H1 (cell line): Measurements from ENCODE around the gene PEX26. TPM values are rescaled to one million over a fixed set of nuclear protein-coding genes. Genes with fewer than 3 reads are reported as not detected.

Source experiments
- CTCF ChIA-PET: fragments of 300-600 bp; sonication (Branson Sonifier 250); formaldehyde crosslinking; loops from one replicate; lab custom pipeline; 2021; ENCODE audit not compliant: partially characterized antibody; lab: Charles Lee
- POLR2A ChIA-PET: fragments of 300-600 bp; sonication (Branson Sonifier 250); formaldehyde crosslinking; loops from one replicate; lab custom pipeline; 2021; ENCODE audit warnings: inconsistent platforms; ENCODE audit not compliant: partially characterized antibody; lab: Charles Lee
- DNase-seq, 2 experiments: peaks; one replicate each; pipeline versions ENCODE4 v3.0.0 to v3.0.0-alpha.2; 2010 to 2022; ENCODE audit warnings: low spot score in 2 of 2, low read depth in 1 of 2, mixed read lengths in 1 of 2
- FAIRE-seq: peaks from 2 replicates; lab custom pipeline; 2011; peaks lifted over from hg19 to GRCh38; lab: Jason Lieb, UNC
- H2AFZ ChIP-seq: 2 replicates; pipeline ENCODE4 v1.8.1; 2012; ENCODE audit warnings: low read length, inconsistent platforms
- H2AK5ac ChIP-seq: 2 replicates; pipeline ENCODE4 v1.6.1; 2013; ENCODE audit warnings: low read depth, low read length
- H2BK120ac ChIP-seq: replicated peaks from 2 replicates; pipeline ENCODE3; 2013; ENCODE audit warnings: low read depth, low read length, inconsistent platforms
- H2BK12ac ChIP-seq: 2 replicates; pipeline ENCODE4 v1.6.1; 2013; ENCODE audit warnings: low read depth, low read length
- H2BK15ac ChIP-seq: 2 replicates; pipeline ENCODE4 v1.6.1; 2013; ENCODE audit warnings: low read length
- H2BK20ac ChIP-seq: 2 replicates; pipeline ENCODE4 v1.6.1; 2013; ENCODE audit warnings: low read length
- H2BK5ac ChIP-seq: 2 replicates; pipeline ENCODE4 v1.6.1; 2013; ENCODE audit warnings: low read depth, low read length
- H3K14ac ChIP-seq: 2 replicates; pipeline ENCODE4 v1.6.1; 2013; ENCODE audit warnings: inconsistent platforms; ENCODE audit not compliant: insufficient read length
- H3K18ac ChIP-seq: 2 replicates; pipeline ENCODE4 v1.6.1; 2013; ENCODE audit warnings: low read length; ENCODE audit errors: extremely low read depth
- H3K23ac ChIP-seq: 2 replicates; pipeline ENCODE4 v1.6.1; 2013; ENCODE audit warnings: inconsistent platforms; ENCODE audit not compliant: insufficient read length
- H3K23me2 ChIP-seq: 2 replicates; pipeline ENCODE4 v1.6.1; 2013; ENCODE audit warnings: low read depth, low read length
- H3K27ac ChIP-seq: 2 replicates; pipeline ENCODE4 v1.6.1; 2011; ENCODE audit warnings: low read depth, low read length, inconsistent platforms
- H3K27me3 ChIP-seq, 4 experiments: replicated peaks in 1 of 4; 1 replicate in 1 of 4; 2 replicates in 3 of 4; pipeline versions ENCODE4 v1.6.1 to v1.8.1; 2011 to 2013; ENCODE audit warnings: low read length in 3 of 4, mild to moderate bottlenecking in 3 of 4, inconsistent platforms in 2 of 4, mixed read lengths in 2 of 4, moderate library complexity in 1 of 4; ENCODE audit not compliant: control insufficient read depth in 3 of 4, insufficient read depth in 3 of 4; ENCODE audit errors: extremely low read depth in 1 of 4
- H3K36me3 ChIP-seq, 4 experiments: 2 replicates each; pipeline versions ENCODE4 v1.6.1 to v1.8.1; 2011 to 2013; ENCODE audit warnings: mild to moderate bottlenecking in 4 of 4, low read length in 3 of 4, moderate library complexity in 2 of 4, control low read depth in 1 of 4, inconsistent platforms in 1 of 4; ENCODE audit not compliant: insufficient read depth in 4 of 4, control insufficient read depth in 2 of 4
- H3K4ac ChIP-seq: replicated peaks from 2 replicates; pipeline ENCODE3; 2013; ENCODE audit warnings: low read length, low read depth, mixed read lengths, inconsistent platforms; ENCODE audit not compliant: insufficient read length
- H3K4me1 ChIP-seq, 4 experiments: replicated peaks in 1 of 4; 1 replicate in 1 of 4; 2 replicates in 3 of 4; pipeline versions ENCODE4 v1.6.1 to v1.8.1; 2011 to 2013; ENCODE audit warnings: low read length in 3 of 4, inconsistent platforms in 2 of 4, mixed read lengths in 1 of 4; ENCODE audit not compliant: insufficient read depth in 4 of 4, control insufficient read depth in 3 of 4
- H3K4me2 ChIP-seq, 2 experiments: 2 replicates each; pipeline versions ENCODE4 v1.6.1 to v1.8.1; 2011 to 2013; ENCODE audit warnings: low read depth in 2 of 2, low read length in 2 of 2, control low read depth in 1 of 2, inconsistent platforms in 1 of 2, mild to moderate bottlenecking in 1 of 2; ENCODE audit not compliant: insufficient read depth in 1 of 2
- H3K4me3 ChIP-seq, 4 experiments: fragments of 200-600, 300-600 bp in 1 of 4; sonication (generic), shearing (Covaris generic), sonication (Bioruptor Twin) in 1 of 4; 2 replicates each; pipeline versions ENCODE4 v1.5.1 to v1.8.1; 2011 to 2016; ENCODE audit warnings: low read length in 4 of 4, low read depth in 3 of 4, control low read depth in 2 of 4, inconsistent platforms in 2 of 4, mild to moderate bottlenecking in 2 of 4, mixed read lengths in 1 of 4, moderate library complexity in 1 of 4; ENCODE audit not compliant: insufficient read depth in 2 of 4; ENCODE audit errors: extremely low read depth in 1 of 4
- H3K56ac ChIP-seq: replicated peaks from 2 replicates; pipeline ENCODE3; 2013; ENCODE audit warnings: low read depth, mild to moderate bottlenecking, mixed read lengths, low read length, inconsistent platforms; ENCODE audit not compliant: insufficient read length
- H3K79me1 ChIP-seq: 2 replicates; pipeline ENCODE4 v1.6.1; 2013; ENCODE audit warnings: low read depth, low read length, control low read depth
- H3K79me2 ChIP-seq, 2 experiments: 2 replicates each; pipeline versions ENCODE4 v1.6.1 to v1.8.1; 2012 to 2013; ENCODE audit warnings: low read length in 2 of 2, mild to moderate bottlenecking in 2 of 2, inconsistent platforms in 1 of 2; ENCODE audit not compliant: insufficient read depth in 2 of 2, control insufficient read depth in 1 of 2
- H3K9ac ChIP-seq, 4 experiments: replicated peaks in 1 of 4; 1 replicate in 1 of 4; 2 replicates in 3 of 4; pipeline versions ENCODE4 v1.6.1 to v1.8.1; 2011 to 2013; ENCODE audit warnings: low read depth in 3 of 4, low read length in 3 of 4, control low read depth in 2 of 4, mild to moderate bottlenecking in 2 of 4, moderate library complexity in 2 of 4, inconsistent platforms in 1 of 4; ENCODE audit errors: extremely low read depth in 1 of 4
- H3K9me3 ChIP-seq, 2 experiments: 2 replicates each; pipeline versions ENCODE4 v1.6.1 to v1.8.1; 2012 to 2013; ENCODE audit warnings: mild to moderate bottlenecking in 2 of 2, moderate library complexity in 2 of 2, control low read depth in 1 of 2, inconsistent platforms in 1 of 2, low read depth in 1 of 2, low read length in 1 of 2, mixed read lengths in 1 of 2; ENCODE audit not compliant: insufficient read depth in 2 of 2
- H4K20me1 ChIP-seq, 2 experiments: replicated peaks in 1 of 2; 2 replicates each; pipeline versions ENCODE3 to v1.8.1; 2011 to 2013; ENCODE audit warnings: inconsistent platforms in 2 of 2, low read length in 2 of 2, mild to moderate bottlenecking in 1 of 2; ENCODE audit not compliant: insufficient read depth in 2 of 2, control insufficient read depth in 1 of 2
- H4K5ac ChIP-seq: 2 replicates; pipeline ENCODE4 v1.6.1; 2013; ENCODE audit warnings: low read length, low read depth, mixed read lengths, inconsistent platforms; ENCODE audit not compliant: insufficient read length
- H4K8ac ChIP-seq: 2 replicates; pipeline ENCODE4 v1.8.0; 2013; ENCODE audit warnings: mild to moderate bottlenecking, moderate library complexity, low read length, inconsistent platforms; ENCODE audit not compliant: insufficient read depth; ENCODE audit errors: extremely low read depth
- H4K91ac ChIP-seq: replicated peaks from 2 replicates; pipeline ENCODE3; 2013; ENCODE audit warnings: low read length, mixed read lengths, inconsistent platforms; ENCODE audit not compliant: insufficient read length
- CHD1 ChIP-seq: IDR thresholded peaks from 2 replicates; pipeline ENCODE4 v1.6.1; 2012; ENCODE audit warnings: low read depth, low read length, improper control_type of control experiment
- CREB1 ChIP-seq: IDR thresholded peaks from 2 replicates; pipeline ENCODE4 v1.6.1; 2012; ENCODE audit warnings: inconsistent platforms
- RAD21 ChIP-seq, 2 experiments: IDR thresholded peaks in 1 of 2; conservative IDR thresholded peaks in 1 of 2; 2 replicates each; pipeline ENCODE4 v1.6.1; 2011; ENCODE audit warnings: low read depth in 2 of 2, low read length in 2 of 2, improper control_type of control experiment in 1 of 2, inconsistent platforms in 1 of 2, mild to moderate bottlenecking in 1 of 2, moderate library complexity in 1 of 2
- SIRT6 ChIP-seq: IDR thresholded peaks from one replicate; pipeline ENCODE4 v1.7.1; 2012; ENCODE audit warnings: low read length, inconsistent platforms
- SP1 ChIP-seq: IDR thresholded peaks from 2 replicates; pipeline ENCODE4 v1.6.1; 2011; ENCODE audit warnings: low read depth, low read length
- TBP ChIP-seq: IDR thresholded peaks from 2 replicates; pipeline ENCODE4 v1.6.1; 2011; ENCODE audit warnings: low read depth, low read length, improper control_type of control experiment
- WGBS, 2 experiments: shearing (Covaris generic) in 1 of 2; methylation state at CpG; one replicate each; pipeline versions ENCODE4 v1.1.6 to v1.1.7; 2013 to 2015; ENCODE audit warnings: low lambda C conversion rate in 2 of 2, mixed read lengths in 2 of 2, inconsistent platforms in 1 of 2, low coverage in 1 of 2, missing lambda C conversion rate in 1 of 2; ENCODE audit not compliant: insufficient replicate concordance in 2 of 2, insufficient coverage in 1 of 2, insufficient read length in 1 of 2; ENCODE audit errors: extremely low coverage in 1 of 2, missing lambda C conversion rate in 1 of 2; 5-methylcytosine and 5-hydroxymethylcytosine counted together
- polyA plus RNA-seq, 7 experiments: library from polyadenylated mRNA; depleted of rRNA in 3 of 7; stranded (reverse) in 5 of 7; unstranded in 2 of 7; fragments of >200 nt in 5 of 7; fragments of 200-250 nt in 2 of 7; gene quantifications; 1 replicate in 5 of 7; 2 replicates in 1 of 7; 4 replicates in 1 of 7; pipeline versions ENCODE4 v1.2.1 to v1.2.3, GENCODE V29; 2011 to 2013; ENCODE audit warnings: missing spikeins in 2 of 7, mixed read lengths in 2 of 7
- total RNA-seq: library from RNA; stranded (reverse); fragmentation: NEBNext Ultra II Directional; extraction: Animal tissue kit (Norgen Biotek cat#: 25700); gene quantifications from 2 replicates; pipeline ENCODE4 v1.2.1, GENCODE V29; 2021

Gene PEX26
- total and polyA plus RNA-seq, 2 of the 8 experiments (the other 6 are each of a cell fraction or from before 2014, with no cell fraction given), result 33.1 to 49.0 TPM

- ChIA-PET POLR2A (interaction anchor here (1.0 to 1.2 kb wide), 2 partner anchors 14 to 16 kb away, joined by 3 to 5 read pairs; partner anchors contain the start of gene PEX26), CTCF (interaction anchor here (0.7 to 8.0 kb wide), 5 partner anchors 12 to 277 kb away, joined by 4 to 70 read pairs (median 5); partner anchors contain the start of gene PEX26)
- FAIRE-seq (no peak), DNase-seq (no peak)
- Histone ChIP-seq H3K4me3 (no peak overlapping the region), H2BK12ac (no peak overlapping the region), H3K79me2 (no peaks in the 10 kb centered on the region), H3K18ac (no peak overlapping the region), H2AK5ac (no peak overlapping the region), H3K27me3 (no peaks in the 10 kb centered on the region; a peak in 1 of 7 replicates), H3K14ac (no peak overlapping the region), H2AFZ (no peak overlapping the region), H4K20me1 (no peaks in the 10 kb centered on the region), H3K4me2 (no peak overlapping the region), H3K4me1 (peaks cover 0 to 3% (median 0%) of the 10 kb centered on the region in 4 experiments; a peak in 2 of 7 replicates), H4K5ac (no peak overlapping the region), H2BK120ac (no peak overlapping the region), H3K4ac (no peak overlapping the region), H4K91ac (no peak overlapping the region), H3K9ac (no peak overlapping the region), H3K79me1 (no peaks in the 10 kb centered on the region), H2BK15ac (no peak overlapping the region), H3K23ac (no peak overlapping the region), H3K56ac (no peak overlapping the region), H3K23me2 (no peaks in the 10 kb centered on the region), H3K27ac (no peak overlapping the region), H3K36me3 (no peaks in the 10 kb centered on the region), H4K8ac (no peak overlapping the region), H3K9me3 (no peaks in the 10 kb centered on the region), H2BK5ac (no peak overlapping the region), H2BK20ac (no peak overlapping the region)
- no peak for TF ChIP-seq TBP
- TF ChIP-seq SP1, result no peak
- no peak for TF ChIP-seq CHD1
- TF ChIP-seq SIRT6, result no peak
- no peak for TF ChIP-seq CREB1
- no peak for TF ChIP-seq RAD21 (IDR thresholded peaks at IDR 0.05 in 1 of 2, conservative IDR thresholded peaks at IDR 0.05 in 1 of 2; ENCODE audit: low read depth in 2 of 2, low read length in 2 of 2)
- WGBS, 2 experiments, result 92% methylated on average over 3 of the region's 3 CpGs; no CpG with 5 or more reads in 1 of the 2 experiments
Observed at GRCh38 chr22:18062421-18062820, 15.4 kb upstream of the PEX26 start.
